IPS DF 4.7 (cell line): ENCODE data around the gene FAM204A.

Experiments used
- DNase-seq: peaks from one replicate; pipeline ENCODE4 v3.0.0-alpha.2; 2013; ENCODE audit warnings: low spot score; ENCODE audit errors: extremely low read depth

The FAM204A gene

GRCh38 chr10:118332236-118332635 is 9.9 kb downstream of the FAM204A start:
- DNase-seq, result no peak

DNA sequence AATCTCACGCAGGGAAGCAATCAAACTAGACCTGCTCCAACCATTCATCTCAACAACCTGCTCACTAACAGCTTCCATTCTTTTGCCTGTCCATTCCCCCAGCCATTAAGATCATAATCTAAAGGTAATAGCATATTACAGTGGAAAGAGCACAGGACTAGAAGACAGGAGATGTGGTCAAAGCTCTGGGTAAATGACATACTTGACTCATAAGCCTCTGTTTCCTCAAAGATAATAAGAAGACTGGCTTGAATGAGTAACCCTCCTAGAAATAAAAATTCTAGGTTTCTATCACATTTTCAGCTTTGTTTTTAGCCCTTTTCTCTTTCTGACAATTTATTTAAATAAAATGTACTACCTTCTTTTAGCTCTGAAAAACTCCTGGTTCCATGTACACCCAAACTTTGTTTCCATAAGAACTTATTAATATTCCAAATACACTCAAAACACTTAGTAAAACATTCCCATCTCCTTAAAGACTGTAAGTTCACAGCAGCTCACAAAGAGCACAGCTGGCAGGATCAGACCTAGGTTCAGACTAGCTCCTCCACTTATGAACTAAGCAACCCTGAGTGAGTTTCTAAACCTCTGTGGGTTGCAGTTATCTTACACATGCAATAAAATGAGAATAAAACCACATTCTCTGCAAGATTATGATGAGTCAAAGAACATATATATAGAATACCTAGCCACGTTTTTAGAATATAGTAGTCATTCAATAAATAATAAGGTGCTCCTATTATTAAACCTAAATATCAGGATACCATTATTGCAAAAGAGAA is 11.6 kb downstream of the FAM204A start:
- DNase-seq, result no peak

DNA sequence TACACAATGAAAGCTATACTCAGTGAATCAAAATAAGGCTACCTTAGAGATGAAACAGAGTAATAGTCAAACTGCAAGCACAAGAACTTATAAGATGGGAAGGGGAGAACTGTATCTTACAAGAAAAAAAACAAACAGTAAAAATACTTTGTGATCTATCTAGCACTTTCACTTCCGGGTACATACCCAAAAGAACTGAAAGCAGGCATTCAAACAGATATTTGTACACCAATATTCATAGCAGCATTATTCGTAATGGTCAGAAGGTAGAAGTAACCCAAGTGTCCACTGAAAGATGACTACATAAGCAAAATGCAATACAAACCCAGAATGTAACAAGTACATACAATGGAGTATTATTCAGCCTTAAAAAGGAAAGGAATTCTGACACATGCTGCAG is 18.0 kb downstream of the FAM204A start:
- no peak for DNase-seq

DNA sequence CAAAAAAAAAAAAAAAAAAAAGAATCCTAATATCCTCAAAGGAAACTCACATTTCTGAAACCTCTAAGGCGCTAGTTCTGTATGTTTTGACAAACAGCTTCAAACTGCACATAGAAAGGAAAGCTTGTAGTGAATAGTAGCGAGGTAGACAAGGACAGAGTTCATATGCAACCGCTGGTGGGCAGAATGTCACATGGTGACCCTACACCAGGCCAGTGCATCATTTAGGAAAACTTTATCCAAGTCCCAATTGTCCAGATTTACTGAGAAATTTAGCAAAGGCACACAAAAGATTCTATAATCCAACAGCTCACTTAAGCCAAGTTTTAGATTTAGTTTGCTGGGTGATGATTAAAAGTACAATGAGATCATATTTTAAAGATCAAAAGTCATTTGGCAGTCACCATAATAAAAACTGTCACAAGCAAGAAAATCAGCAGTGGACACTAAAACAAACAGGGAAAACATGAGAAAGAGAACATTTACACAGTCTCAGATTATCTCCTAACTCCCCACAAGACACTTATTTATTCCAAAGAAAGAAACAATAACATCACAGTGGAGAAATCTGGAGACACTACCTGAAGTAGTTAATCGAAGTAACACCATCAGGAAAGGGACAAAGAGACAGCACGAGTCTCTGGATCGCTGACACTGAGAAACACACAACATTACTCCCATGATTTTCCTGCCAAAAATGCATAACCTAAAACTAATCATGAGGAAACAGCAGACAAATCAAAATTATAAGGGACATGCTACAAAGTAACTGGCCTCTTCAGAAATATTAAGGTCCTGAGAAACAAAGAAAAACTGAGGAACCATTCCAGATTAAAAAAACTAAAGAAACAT is 20.2 kb downstream of the FAM204A start:
- DNase-seq, result no peak

- no peak for DNase-seq
Measured at GRCh38 chr10:118315629-118316028, 26.5 kb downstream of the FAM204A start.

- no peak for DNase-seq
Measured at GRCh38 chr10:118314882-118315281, 27.2 kb downstream of the FAM204A start.

- DNase-seq, result no peak
Measured at GRCh38 chr10:118311505-118311904, 30.6 kb downstream of the FAM204A start.

DNA sequence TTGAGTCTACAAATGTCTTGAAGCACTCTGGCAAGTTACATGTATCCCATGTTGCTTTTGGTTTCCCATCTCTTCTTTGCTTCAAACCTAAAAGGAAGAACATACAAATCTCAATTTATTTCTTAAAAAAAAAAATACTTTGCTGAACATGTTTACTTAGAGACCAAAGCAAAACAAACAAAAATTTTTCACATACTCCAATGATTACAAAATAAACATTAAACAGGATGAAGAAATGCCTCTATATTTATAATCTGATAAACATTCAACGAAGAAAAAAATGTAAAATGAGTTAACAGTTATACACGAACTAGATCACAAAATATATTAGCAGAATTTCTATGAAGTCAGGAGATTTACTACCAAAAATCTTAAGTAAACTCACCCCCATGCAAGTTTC is 31.3 kb downstream of the FAM204A start:
- no peak for DNase-seq

- DNase-seq, result no peak
Measured at GRCh38 chr10:118309911-118310310, 32.2 kb downstream of the FAM204A start.

DNA sequence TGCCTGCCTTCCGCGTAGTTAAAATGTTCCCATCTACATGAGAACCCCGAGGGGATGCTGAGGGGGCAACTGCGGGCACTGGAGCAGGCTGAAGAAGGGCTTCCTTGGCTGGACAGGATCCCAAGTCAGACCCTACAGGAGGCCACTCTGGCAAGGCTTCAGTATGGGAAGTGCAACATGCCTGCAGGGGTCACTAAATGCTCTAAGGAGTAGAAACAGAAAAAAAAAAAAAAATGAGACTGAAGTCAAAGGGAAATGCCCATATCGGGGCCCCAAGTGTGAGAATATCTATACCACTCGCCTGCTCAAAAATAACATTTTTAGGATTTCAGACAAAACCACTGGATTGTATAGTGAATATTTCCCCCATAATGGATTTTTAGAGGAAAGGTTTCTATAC is 33.5 kb downstream of the FAM204A start:
- no peak for DNase-seq

DNA sequence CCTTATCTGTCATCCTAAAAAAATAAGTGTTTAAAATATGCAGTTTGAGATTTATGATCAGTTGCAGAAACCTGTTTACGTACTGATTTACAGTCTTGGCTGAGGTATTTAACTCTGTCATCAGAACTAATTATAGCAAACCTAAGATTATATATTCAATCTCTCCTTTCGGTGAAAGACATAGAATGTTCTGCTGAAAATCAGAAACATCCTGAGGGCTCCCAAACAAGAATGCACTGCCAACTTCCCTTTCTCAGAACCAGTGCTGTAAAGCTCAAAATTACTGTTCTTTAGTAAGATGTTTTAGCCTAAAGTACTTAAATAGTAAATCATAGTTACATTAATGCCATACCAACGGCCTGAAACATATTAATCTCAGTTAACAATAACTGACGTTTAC is 34.3 kb downstream of the FAM204A start:
- DNase-seq, result no peak

DNA sequence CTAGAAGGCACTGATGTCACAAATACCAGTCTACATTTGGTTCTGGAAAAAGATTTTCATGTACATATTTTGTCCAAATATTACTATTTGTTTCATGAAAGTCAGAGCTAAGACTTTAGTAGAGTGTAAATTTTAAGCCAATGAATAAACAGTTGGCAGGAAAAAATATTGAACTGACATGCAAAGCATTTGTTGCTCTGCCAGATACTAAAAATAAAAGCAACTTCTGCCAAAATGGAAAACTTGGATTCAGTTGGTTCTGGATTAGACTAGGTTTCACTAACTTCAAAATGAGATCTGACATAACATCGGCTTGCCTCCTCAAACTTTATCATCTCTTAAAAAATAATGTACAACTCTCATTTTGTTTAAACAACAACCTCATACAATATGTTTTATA is 34.9 kb downstream of the FAM204A start:
- DNase-seq, result no peak

GRCh38 chr10:118305730-118306129 is 36.4 kb downstream of the FAM204A start:
- no peak for DNase-seq

GRCh38 chr10:118304521-118304920 is 37.6 kb downstream of the FAM204A start:
- no peak for DNase-seq

GRCh38 chr10:118301211-118301610 is 40.9 kb downstream of the FAM204A start:
- no peak for DNase-seq

GRCh38 chr10:118300320-118300719 is 41.8 kb downstream of the FAM204A start:
- DNase-seq, result no peak

- no peak for DNase-seq
Measured at GRCh38 chr10:118298787-118299186, 43.3 kb downstream of the FAM204A start.

DNA sequence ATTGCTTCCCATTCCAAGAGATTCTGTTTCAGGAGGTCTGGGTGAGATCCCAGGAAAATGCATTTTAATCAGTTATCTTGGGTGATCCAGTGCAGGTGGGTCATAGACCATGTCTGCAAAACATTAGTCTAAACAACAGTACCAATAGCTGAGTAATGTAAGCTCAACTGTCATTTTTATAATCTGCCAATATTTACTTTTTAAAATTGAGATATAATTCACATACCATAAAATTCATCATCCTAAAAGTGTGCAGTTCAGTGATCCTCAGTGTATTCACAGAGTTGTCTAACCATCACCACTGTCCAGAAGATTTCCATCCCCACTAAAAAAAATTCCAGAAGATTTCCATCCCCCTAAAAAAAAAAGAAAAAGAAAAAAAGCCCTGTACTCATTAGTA is 51.0 kb downstream of the FAM204A start:
- no peak for DNase-seq

DNA sequence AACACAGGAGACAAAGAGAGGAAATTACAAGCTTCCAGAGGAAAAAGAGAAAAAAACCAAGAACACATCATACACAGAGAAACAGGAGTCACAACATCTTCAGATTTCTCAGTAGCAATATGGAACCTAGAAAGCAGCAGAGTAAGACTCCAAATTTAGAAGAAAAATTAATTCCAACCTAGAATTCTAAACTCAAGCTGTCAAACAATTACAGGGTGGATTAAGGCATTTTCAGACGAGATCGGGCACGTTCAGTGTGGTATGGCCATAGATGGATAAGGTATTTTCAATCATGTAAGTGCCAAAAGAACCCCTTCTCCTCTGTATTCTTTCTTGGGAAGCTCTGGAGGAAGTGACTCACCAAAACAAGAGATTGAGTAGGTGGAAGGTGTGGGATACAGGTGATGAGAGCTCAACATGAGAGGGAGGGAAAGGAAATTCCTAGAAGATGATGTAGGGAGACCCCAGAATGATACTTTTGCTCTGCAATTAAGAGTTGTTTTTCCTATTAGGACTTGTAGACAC is 51.6 kb downstream of the FAM204A start:
- DNase-seq, result no peak

DNA sequence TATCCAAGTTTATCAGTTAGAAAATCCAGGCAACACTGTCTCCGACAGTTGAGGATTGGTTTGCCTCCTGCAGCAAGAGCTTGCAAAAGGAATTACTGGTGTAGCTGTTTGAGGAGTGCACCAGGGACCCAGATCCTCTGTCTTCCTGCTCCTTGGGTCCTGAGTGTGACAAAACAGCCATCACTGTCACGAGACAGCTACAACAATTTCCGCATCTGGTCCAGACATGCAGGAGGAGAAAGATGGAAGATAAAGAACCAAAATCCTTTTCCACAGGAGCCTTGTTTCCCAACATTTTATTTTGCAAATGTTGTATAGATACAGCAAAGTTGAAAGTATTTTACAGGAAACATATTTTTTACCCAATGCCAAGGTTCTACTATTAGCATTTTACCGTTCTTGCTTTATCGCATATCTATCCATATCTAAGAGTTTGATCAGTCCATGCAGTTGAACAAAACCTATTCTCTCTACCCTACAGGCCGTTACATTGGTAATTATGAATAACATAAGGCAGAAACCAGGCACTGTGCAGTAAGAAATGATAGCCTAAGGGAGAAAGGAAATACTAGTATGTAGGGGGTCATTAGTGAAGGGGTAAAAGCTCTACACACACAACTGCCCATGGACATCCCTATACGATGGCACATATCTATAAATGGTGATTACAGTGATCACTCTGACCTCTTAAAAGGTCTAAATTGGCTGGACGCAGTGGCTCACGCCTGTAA is 54.9 kb downstream of the FAM204A start:
- DNase-seq, result no peak

GRCh38 chr10:118286051-118286838 is 55.9 kb downstream of the FAM204A start:
- DNase-seq, result no peak
